ENCODE measurements around the gene MXI1. TPM values are rescaled to one million over a fixed set of nuclear protein-coding genes. Genes with fewer than 3 reads are reported as not detected.

Gene MXI1
- total RNA-seq, 1 experiment from 2014 or later, result 8.4 TPM

- Mint-ChIP-seq H3K4me1 (ENCODE audit: low read depth, unreplicated experiment) (peaks cover 9% of the 10 kb centered on the region), H3K27me3 (ENCODE audit: unreplicated experiment) (peaks cover 10% of the 10 kb centered on the region), H3K9me3 (ENCODE audit: low read depth, unreplicated experiment) (no peaks in the 10 kb centered on the region), H3K27ac (ENCODE audit: unreplicated experiment) (no peak overlapping the region), H3K36me3 (ENCODE audit: insufficient read depth, unreplicated experiment) (peaks cover 19% of the 10 kb centered on the region), H3K4me3 (ENCODE audit: low read depth, unreplicated experiment) (no peak overlapping the region)
- no peak for DNase-seq
- no TSS peak for BruUV-seq (replicated peaks)
- TF ChIP-seq CTCF (IDR thresholded peaks at IDR 0.05; ENCODE audit: unreplicated experiment), result no peak
- intact Hi-C loops (cut with micrococcal nuclease; ENCODE audit: unreplicated experiment), result no loop called here
- CTCF ChIA-PET, result interaction anchor here (0.7 kb wide), 1 partner anchor 142 kb away, joined by 5 read pairs; no protein-coding TSS in a partner anchor
Measured at GRCh38 chr10:110214371-110214826, 7.0 kb downstream of the MXI1 start.

- Mint-ChIP-seq H3K9me3 (ENCODE audit: low read depth, unreplicated experiment) (no peaks in the 10 kb centered on the region), H3K36me3 (ENCODE audit: insufficient read depth, unreplicated experiment) (peaks cover 10% of the 10 kb centered on the region), H3K27ac (ENCODE audit: unreplicated experiment) (no peak overlapping the region), H3K4me3 (ENCODE audit: low read depth, unreplicated experiment) (no peak overlapping the region), H3K27me3 (ENCODE audit: unreplicated experiment) (peaks cover 10% of the 10 kb centered on the region), H3K4me1 (ENCODE audit: low read depth, unreplicated experiment) (peaks cover 8% of the 10 kb centered on the region)
- TF ChIP-seq CTCF (IDR thresholded peaks at IDR 0.05; ENCODE audit: unreplicated experiment), result no peak
- CTCF ChIA-PET, result no interaction called here
- DNase-seq, result no peak
- BruUV-seq (replicated peaks), result no TSS peak
- intact Hi-C loops (cut with micrococcal nuclease; ENCODE audit: unreplicated experiment), result no loop called here
Measured at GRCh38 chr10:110215286-110216170, 8.1 kb downstream of the MXI1 start.

GRCh38 chr10:110216240-110216639, 8.8 kb downstream of the MXI1 start:
- no TSS peak for BruUV-seq (replicated peaks)
- no peak for DNase-seq
- Mint-ChIP-seq H3K9me3 (ENCODE audit: low read depth, unreplicated experiment) (no peaks in the 10 kb centered on the region), H3K4me3 (ENCODE audit: low read depth, unreplicated experiment) (no peak overlapping the region), H3K4me1 (ENCODE audit: low read depth, unreplicated experiment) (peaks cover 7% of the 10 kb centered on the region), H3K36me3 (ENCODE audit: insufficient read depth, unreplicated experiment) (peaks cover 3% of the 10 kb centered on the region), H3K27me3 (ENCODE audit: unreplicated experiment) (peaks cover 10% of the 10 kb centered on the region), H3K27ac (ENCODE audit: unreplicated experiment) (no peak overlapping the region)
- TF ChIP-seq CTCF (IDR thresholded peaks at IDR 0.05; ENCODE audit: unreplicated experiment), result no peak
- CTCF ChIA-PET, result no interaction called here
- intact Hi-C loops (cut with micrococcal nuclease; ENCODE audit: unreplicated experiment), result no loop called here

- Mint-ChIP-seq H3K9me3 (ENCODE audit: low read depth, unreplicated experiment) (no peaks in the 10 kb centered on the region), H3K4me3 (ENCODE audit: low read depth, unreplicated experiment) (no peak overlapping the region), H3K4me1 (ENCODE audit: low read depth, unreplicated experiment) (peaks cover 6% of the 10 kb centered on the region), H3K27me3 (ENCODE audit: unreplicated experiment) (peaks cover 10% of the 10 kb centered on the region), H3K27ac (ENCODE audit: unreplicated experiment) (no peak overlapping the region), H3K36me3 (ENCODE audit: insufficient read depth, unreplicated experiment) (no peaks in the 10 kb centered on the region)
- CTCF ChIA-PET, result no interaction called here
- intact Hi-C loops (cut with micrococcal nuclease; ENCODE audit: unreplicated experiment), result no loop called here
- DNase-seq, result no peak
- TF ChIP-seq CTCF (IDR thresholded peaks at IDR 0.05; ENCODE audit: unreplicated experiment), result no peak
- no TSS peak for BruUV-seq (replicated peaks)
Measured at GRCh38 chr10:110216942-110217661, 9.7 kb downstream of the MXI1 start.

All from Calu3 (cell line).